ENCODE measurements around the gene FLT3.
"Not testable (repeated sequence)": the region's sequence is repeated elsewhere in the genome, so short reads cannot be mapped to it uniquely, and the experiment has no call there.

FLT3 gene

GRCh38 chr13:28110414-28110813 lies 10.0 kb upstream of the FLT3 start (continued):
- TF ChIP-seq FEZF1 (tag by site-specific recombination; IDR thresholded peaks at IDR 0.05), result no peak
- no peak for TF ChIP-seq IKZF3 (tag by site-specific recombination; IDR thresholded peaks at IDR 0.05)
- no peak for TF ChIP-seq ZNF175 (tag by site-specific recombination; IDR thresholded peaks at IDR 0.05)
- TF ChIP-seq ZNF629 (tag by site-specific recombination; IDR thresholded peaks at IDR 0.05), result no peak
- no peak for TF ChIP-seq ATF2 (tag by site-specific recombination; IDR thresholded peaks at IDR 0.05; ENCODE audit: low read depth)
- no peak for TF ChIP-seq BCL11A (tag by site-specific recombination; IDR thresholded peaks at IDR 0.05; ENCODE audit: low read depth)
- TF ChIP-seq ZNF174 (tag by site-specific recombination; IDR thresholded peaks at IDR 0.05), result no peak
- TF ChIP-seq ZNF677 (tag by site-specific recombination; IDR thresholded peaks at IDR 0.05), result no peak
- TF ChIP-seq ZNF214 (tag by site-specific recombination; IDR thresholded peaks at IDR 0.05; ENCODE audit: borderline replicate concordance), result no peak
- TF ChIP-seq ZNF513 (tag by site-specific recombination; IDR thresholded peaks at IDR 0.05), result no peak

- H3K36me3 ChIP-seq (ENCODE audit: control insufficient read depth in 2 of 2, insufficient read depth in 1 of 2, low read length in 2 of 2), result no peaks in the 10 kb centered on the region
- TF ChIP-seq ZNF621 (tag by site-specific recombination; IDR thresholded peaks at IDR 0.05), result no peak
- no peak for TF ChIP-seq ZNF624 (tag by site-specific recombination; IDR thresholded peaks at IDR 0.05)
- no peak for TF ChIP-seq ZBTB26 (tag by site-specific recombination; optimal IDR thresholded peaks at IDR 0.05)
- no peak for TF ChIP-seq ZNF266 (tag by site-specific recombination; IDR thresholded peaks at IDR 0.05; ENCODE audit: low read depth)
- TF ChIP-seq ZSCAN23 (tag by site-specific recombination; IDR thresholded peaks at IDR 0.05), result no peak
- no peak for TF ChIP-seq ZNF529 (tag by site-specific recombination; IDR thresholded peaks at IDR 0.05; ENCODE audit: insufficient replicate concordance)
- no peak for TF ChIP-seq ZNF571 (tag by site-specific recombination; IDR thresholded peaks at IDR 0.05)
- no peak for TF ChIP-seq ZNF2 (tag by site-specific recombination; IDR thresholded peaks at IDR 0.05)
- TF ChIP-seq ZNF645 (tag by site-specific recombination; IDR thresholded peaks at IDR 0.05), result no peak
- TF ChIP-seq EGR2 (tag by site-specific recombination; IDR thresholded peaks at IDR 0.05; ENCODE audit: low read depth), result no peak
- no peaks in the 10 kb centered on the region for H3K4me1 ChIP-seq (ENCODE audit: control insufficient read depth, insufficient read depth, low read length)
- no peak overlapping the region for H3K4me3 ChIP-seq (ENCODE audit: low read depth, low read length)
- ChIA-PET POLR2A (no interaction called here), CTCF (no interaction called here)
- no peaks in the 10 kb centered on the region for H3K9me3 ChIP-seq (ENCODE audit: control insufficient read depth, insufficient read depth, low read depth, low read length)
- H3K27ac ChIP-seq (ENCODE audit: extremely low read depth, low read depth, low read length), result no peak overlapping the region
Observed at GRCh38 chr13:28106976-28107375, 6.6 kb upstream of the FLT3 start.

GRCh38 chr13:28101886-28102285 lies 1.5 kb upstream of the FLT3 start:
- H3K27ac ChIP-seq (ENCODE audit: extremely low read depth, low read depth, low read length); POLR2A ChIA-PET; H3K4me3 ChIP-seq (ENCODE audit: low read depth, low read length); H3K36me3 ChIP-seq (ENCODE audit: control insufficient read depth in 2 of 2, insufficient read depth in 1 of 2, low read length in 2 of 2); H3K9me3 ChIP-seq (ENCODE audit: control insufficient read depth, insufficient read depth, low read depth, low read length); CTCF ChIA-PET; H3K4me1 ChIP-seq (ENCODE audit: control insufficient read depth, insufficient read depth, low read length): not testable (repeated sequence)
